AG10803 (cell line): ENCODE data around the gene DNAH10.
"Not testable (repeated sequence)": the region's sequence is repeated elsewhere in the genome, so short reads cannot be mapped to it uniquely, and the experiment has no call there.

Source experiments
- DNase-seq: peaks from one replicate; pipeline ENCODE4 v3.0.0; 2010; ENCODE audit warnings: low read depth
- H3K4me3 ChIP-seq: 2 replicates; pipeline ENCODE4 v1.5.1; 2011; ENCODE audit warnings: mild to moderate bottlenecking, low read length, control low read depth
- TF ChIP-seq, protein P1 (sequence below): conservative IDR thresholded peaks from 2 replicates; pipeline ENCODE4 v1.5.1; 2011; ENCODE audit warnings: mild to moderate bottlenecking, low read length, control low read depth, inconsistent platforms

DNAH10 gene

DNA sequence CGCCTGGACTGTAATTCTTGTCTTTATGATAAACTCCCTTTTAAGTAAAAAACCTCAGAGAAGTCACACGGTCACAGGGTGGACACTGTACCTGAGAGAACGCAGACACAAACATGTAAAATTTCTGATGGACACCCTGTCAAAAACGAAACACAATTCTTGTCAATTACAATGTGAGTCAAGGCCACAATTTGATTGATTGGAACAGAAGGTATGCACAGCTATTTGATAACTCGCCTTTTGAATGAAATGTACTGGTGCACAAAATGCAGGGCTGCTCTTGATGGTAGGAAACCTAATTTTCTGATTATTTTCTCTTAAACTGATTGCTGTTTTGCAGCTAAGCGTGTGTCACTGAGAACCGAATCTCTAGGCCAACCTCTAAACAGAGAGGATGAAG, 9.2 kb downstream of the DNAH10 start:
- TF ChIP-seq, protein P1, sequence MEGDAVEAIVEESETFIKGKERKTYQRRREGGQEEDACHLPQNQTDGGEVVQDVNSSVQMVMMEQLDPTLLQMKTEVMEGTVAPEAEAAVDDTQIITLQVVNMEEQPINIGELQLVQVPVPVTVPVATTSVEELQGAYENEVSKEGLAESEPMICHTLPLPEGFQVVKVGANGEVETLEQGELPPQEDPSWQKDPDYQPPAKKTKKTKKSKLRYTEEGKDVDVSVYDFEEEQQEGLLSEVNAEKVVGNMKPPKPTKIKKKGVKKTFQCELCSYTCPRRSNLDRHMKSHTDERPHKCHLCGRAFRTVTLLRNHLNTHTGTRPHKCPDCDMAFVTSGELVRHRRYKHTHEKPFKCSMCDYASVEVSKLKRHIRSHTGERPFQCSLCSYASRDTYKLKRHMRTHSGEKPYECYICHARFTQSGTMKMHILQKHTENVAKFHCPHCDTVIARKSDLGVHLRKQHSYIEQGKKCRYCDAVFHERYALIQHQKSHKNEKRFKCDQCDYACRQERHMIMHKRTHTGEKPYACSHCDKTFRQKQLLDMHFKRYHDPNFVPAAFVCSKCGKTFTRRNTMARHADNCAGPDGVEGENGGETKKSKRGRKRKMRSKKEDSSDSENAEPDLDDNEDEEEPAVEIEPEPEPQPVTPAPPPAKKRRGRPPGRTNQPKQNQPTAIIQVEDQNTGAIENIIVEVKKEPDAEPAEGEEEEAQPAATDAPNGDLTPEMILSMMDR, result no peak
- H3K4me3 ChIP-seq, result no peak overlapping the region
- DNase-seq, result no peak

DNA sequence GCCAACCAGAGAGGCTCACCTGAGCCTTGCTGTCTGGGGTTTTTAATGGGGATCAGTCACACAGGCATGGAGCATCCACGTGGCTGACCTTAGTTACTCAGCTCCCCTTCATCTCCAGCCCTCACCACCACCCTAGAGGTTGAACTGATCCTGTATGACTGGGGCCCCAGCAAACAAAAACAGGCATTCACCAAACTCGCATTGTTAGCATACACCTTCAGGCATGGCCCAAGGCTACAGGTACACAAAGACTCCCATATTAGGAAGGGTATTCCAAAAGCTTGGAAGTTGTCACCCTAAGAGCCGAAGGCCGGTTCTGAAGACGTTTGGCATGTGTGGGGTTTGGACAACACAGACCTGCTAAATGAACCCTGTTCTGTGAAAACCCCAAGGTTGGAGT, 10.0 kb downstream of the DNAH10 start:
- no peak overlapping the region for H3K4me3 ChIP-seq
- TF ChIP-seq, protein P1, result no peak
- no peak for DNase-seq

DNA sequence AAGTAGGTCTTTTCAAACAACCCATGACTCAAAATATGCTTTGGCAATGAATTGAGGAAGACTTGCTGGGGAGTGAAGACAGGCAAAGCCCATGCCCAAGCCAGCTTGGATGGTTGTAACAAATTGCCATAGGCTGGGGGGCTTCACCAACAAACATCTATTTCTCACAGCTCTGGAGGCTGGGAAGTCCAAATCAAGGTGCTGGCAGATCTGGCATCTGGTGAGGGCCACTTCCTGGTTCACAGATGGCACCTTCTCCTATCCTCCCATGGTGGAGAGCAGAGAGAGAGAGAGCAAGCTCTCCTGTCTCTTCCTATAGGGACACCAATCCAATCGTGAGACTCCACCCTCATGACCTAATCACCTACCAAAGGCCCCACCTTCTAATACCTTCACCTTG, 11.3 kb downstream of the DNAH10 start:
- DNase-seq, result no peak
- TF ChIP-seq, protein P1, result no peak
- no peak overlapping the region for H3K4me3 ChIP-seq

DNA sequence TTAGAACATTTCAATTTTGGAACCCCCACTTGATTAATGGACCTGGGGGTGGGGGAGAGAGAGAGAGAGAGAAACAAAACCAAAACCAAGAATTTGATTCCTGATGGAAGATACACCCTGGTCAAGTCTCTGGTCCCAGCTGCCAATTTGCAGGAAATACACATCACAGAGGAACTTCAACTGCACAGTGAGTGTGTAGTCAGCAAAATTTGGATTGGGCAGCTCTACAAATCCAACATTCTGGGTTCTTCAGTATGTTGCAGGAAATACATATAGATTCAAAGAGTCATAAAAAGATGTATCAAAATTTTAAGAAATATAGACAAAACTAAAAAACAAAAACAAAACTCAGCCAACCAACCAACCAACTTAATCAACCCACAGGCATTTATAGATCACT, 17.4 kb downstream of the DNAH10 start:
- H3K4me3 ChIP-seq, result no peak overlapping the region
- TF ChIP-seq, protein P1, result no peak
- no peak for DNase-seq

DNA sequence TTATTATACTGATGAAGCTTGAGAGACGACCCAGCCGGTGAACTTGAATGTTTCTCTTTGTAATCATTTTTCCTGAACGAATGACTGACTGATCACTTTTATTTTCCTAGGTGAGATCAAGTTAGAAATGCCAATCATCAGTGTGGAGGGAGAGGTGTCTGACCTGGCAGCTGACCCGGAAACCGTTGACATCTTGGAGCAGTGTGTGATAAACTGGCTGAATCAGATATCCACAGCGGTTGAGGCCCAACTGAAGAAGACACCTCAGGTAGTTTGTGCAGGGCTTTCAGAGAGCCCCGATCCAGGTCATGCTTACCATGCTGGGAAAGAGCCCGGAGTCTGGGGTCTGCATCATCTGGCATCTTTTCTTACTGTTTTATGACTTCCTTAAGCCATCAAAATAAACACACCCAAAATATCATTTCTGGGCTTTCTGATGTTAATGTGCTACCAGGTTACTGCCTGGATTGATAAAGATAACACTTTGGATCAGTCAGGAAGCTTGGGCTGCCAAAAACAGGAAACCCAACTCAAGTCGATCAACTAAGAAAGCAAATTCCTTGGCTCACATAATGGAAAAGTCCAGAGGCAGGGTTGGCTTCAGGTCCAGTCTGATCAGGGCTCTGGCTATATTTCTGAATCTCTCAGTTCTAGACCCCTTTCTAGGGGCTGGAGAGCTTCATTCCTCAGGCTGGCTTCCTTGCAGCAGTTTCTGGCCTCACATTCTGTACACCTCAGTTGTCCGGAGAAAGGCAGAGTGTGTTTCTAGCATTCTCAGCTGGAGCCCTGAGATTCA, 21.1 kb downstream of the DNAH10 start:
- H3K4me3 ChIP-seq, result no peak overlapping the region
- TF ChIP-seq, protein P1, result no peak
- DNase-seq, result no peak

DNA sequence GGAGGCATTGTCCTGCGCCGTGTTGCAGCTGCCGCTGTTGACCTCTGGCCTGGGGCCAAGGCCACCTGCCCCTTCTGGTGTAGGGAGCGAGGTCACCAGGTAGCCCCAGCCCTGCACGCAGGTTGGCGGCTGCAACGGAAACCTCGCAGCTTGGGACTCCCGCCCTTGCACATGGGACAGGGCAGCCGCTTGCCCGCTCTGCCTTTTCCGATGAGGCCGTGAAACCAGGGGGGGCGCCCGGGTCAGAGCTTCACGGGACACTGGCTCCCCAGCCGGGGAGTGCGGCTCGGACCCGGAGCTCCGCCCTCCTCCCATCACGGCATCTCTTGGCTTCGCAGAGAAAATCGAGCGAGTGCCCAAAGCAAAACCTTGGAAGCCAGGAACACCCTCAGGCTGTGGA, 25.4 kb downstream of the DNAH10 start:
- TF ChIP-seq, protein P1, result no peak
- DNase-seq, result no peak
- no peak overlapping the region for H3K4me3 ChIP-seq

DNA sequence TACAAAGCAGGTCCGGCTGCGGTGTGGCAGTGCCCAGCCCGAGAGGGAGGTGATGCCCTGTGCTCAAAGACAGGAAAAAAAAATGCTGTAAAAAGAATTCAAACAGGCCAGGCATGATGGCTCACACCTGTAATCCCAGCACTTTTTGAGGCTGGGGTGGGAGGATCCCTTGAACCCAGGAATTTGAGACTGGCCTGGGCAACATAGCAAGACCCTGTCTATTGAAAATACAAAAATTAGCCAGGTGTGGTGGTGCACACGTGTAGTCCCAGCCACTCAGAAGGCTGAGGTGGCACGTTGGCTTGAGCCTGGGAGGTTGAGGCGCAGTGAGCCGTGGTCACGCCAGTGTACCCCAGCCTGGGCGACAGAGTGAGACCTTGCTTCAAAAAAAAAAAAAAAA, 26.4 kb downstream of the DNAH10 start:
- no peak for DNase-seq
- TF ChIP-seq, protein P1, result no peak
- H3K4me3 ChIP-seq, result no peak overlapping the region

DNA sequence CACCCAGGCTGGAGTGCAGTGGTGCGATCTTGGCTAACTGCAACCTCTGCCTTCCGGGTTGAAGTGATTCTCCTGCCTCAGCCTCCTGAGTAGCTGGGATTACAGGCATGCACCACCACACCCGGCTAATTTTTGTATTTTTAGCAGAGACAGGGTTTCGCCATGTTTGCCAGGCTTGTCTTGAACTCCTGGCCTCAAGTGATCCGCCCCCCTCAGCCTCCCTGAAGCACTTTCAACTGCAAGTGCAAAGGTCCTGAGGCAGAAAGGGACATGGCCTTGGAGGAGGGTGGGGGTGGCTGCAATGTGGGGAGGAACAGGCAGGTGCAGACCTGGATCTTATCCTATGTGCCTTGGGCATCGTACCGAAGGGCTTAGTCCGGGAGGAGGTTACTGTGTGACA, 27.3 kb downstream of the DNAH10 start:
- DNase-seq, H3K4me3 ChIP-seq: not testable (repeated sequence)
